Measurements from ENCODE around the gene MANF.

MANF gene

GRCh38 chr3:51436998-51437639 is 52.0 kb downstream of the MANF start:
- Histone ChIP-seq H3K79me2 (ENCODE audit: control insufficient read depth, low read length) (peaks cover 10% of the 10 kb centered on the region), H3K27ac (ENCODE audit: low read depth, low read length) (no peak overlapping the region), H3K9me3 (ENCODE audit: control insufficient read depth, insufficient read depth, low read length) (no peaks in the 10 kb centered on the region), H4K20me1 (ENCODE audit: control insufficient read depth, insufficient read depth, low read depth, low read length) (no peaks in the 10 kb centered on the region), H3K36me3 (ENCODE audit: control insufficient read depth, low read length) (peaks cover 67% of the 10 kb centered on the region), H3K4me1 (ENCODE audit: control insufficient read depth, low read length) (no peaks in the 10 kb centered on the region), H3K27me3 (ENCODE audit: control insufficient read depth, low read length) (no peaks in the 10 kb centered on the region), H3K4me3 (ENCODE audit: low read length) (no peak overlapping the region), H3F3A (ENCODE audit: control insufficient read depth, insufficient read depth) (no peaks in the 10 kb centered on the region), H3K4me2 (ENCODE audit: low read length) (no peak overlapping the region), H3K9me2 (replicated peaks; ENCODE audit: control insufficient read depth, low read length) (no peaks in the 10 kb centered on the region)
- TF ChIP-seq CTCF (IDR thresholded peaks at IDR 0.05; ENCODE audit: low read depth, low read length, poor library complexity, severe bottlenecking), result no peak
- TF ChIP-seq EZH2phosphoT487 (IDR thresholded peaks at IDR 0.05; ENCODE audit: borderline replicate concordance, low read length), result no peak

Data from DOHH2 (cell line).